Activated CD8-positive, alpha-beta memory T cell treated with anti-CD3 and anti-CD28 coated beads for 24 hours (primary cell): ENCODE data around the gene GZMH.
"Not testable (repeated sequence)": the region's sequence is repeated elsewhere in the genome, so short reads cannot be mapped to it uniquely, and the experiment has no call there.

ENCODE experiments used
- DNase-seq: peaks from one replicate; pipeline ENCODE4 v3.0.0-alpha.2; 2020

Gene GZMH

GRCh38 chr14:24609655-24610344 lies at the start of gene GZMH:
TSS of gene GZMH (minus strand) at chr14:24609685. CDS start at chr14:24609613, 72 bp downstream.
- no peak for DNase-seq

GRCh38 chr14:24648361-24648760 lies 38.9 kb upstream of the GZMH start:
- DNase-seq: not testable (repeated sequence)

- no peak for DNase-seq
Observed at GRCh38 chr14:24639905-24640304, 30.4 kb upstream of the GZMH start.

GRCh38 chr14:24639270-24639669 lies 29.8 kb upstream of the GZMH start:
- DNase-seq: no peak

GRCh38 chr14:24634158-24634557 lies 24.7 kb upstream of the GZMH start, which contains the start of gene GZMB:
TSS of gene GZMB (minus strand) at chr14:24634190. CDS start at chr14:24634160, 30 bp downstream.
- DNase-seq: peak; percentile 84

GRCh38 chr14:24633353-24633752 lies 23.9 kb upstream of the GZMH start:
- DNase-seq: peak; percentile 62

- peak; percentile 62 for DNase-seq
Observed at GRCh38 chr14:24632761-24633160, 23.3 kb upstream of the GZMH start.

- no peak for DNase-seq
Observed at GRCh38 chr14:24632336-24632735, 22.9 kb upstream of the GZMH start.

GRCh38 chr14:24631749-24632335 lies 22.4 kb upstream of the GZMH start:
- no peak for DNase-seq

- DNase-seq: peak; percentile 58
Observed at GRCh38 chr14:24630872-24631477, 21.5 kb upstream of the GZMH start.

- peak; percentile 59 for DNase-seq
Observed at GRCh38 chr14:24630087-24630871, 20.8 kb upstream of the GZMH start.

GRCh38 chr14:24629521-24629920 lies 20.0 kb upstream of the GZMH start:
- no peak for DNase-seq

GRCh38 chr14:24613747-24614146 lies 4.3 kb upstream of the GZMH start:
- DNase-seq: no peak

GRCh38 chr14:24613241-24613640 lies 3.8 kb upstream of the GZMH start:
- no peak for DNase-seq

- no peak for DNase-seq
Observed at GRCh38 chr14:24612196-24612595, 2.7 kb upstream of the GZMH start.

- DNase-seq: no peak
Observed at GRCh38 chr14:24607635-24608514, 1.6 kb downstream of the GZMH start.

GRCh38 chr14:24607081-24607480 lies 2.4 kb downstream of the GZMH start:
- no peak for DNase-seq

- DNase-seq: no peak
Observed at GRCh38 chr14:24606297-24606696, 3.2 kb downstream of the GZMH start.

GRCh38 chr14:24605435-24606190 lies 3.9 kb downstream of the GZMH start:
- DNase-seq: peak; percentile 91

- DNase-seq: no peak
Observed at GRCh38 chr14:24597403-24597802, 12.1 kb downstream of the GZMH start.

- no peak for DNase-seq
Observed at GRCh38 chr14:24595073-24595808, 14.2 kb downstream of the GZMH start.
